ENCODE measurements around the gene ABCA5. TPM values are rescaled to one million over a fixed set of nuclear protein-coding genes. Genes with fewer than 3 reads are reported as not detected.
A peak's percentile ranks its signal among the peaks of the same experiment; 100 is the strongest.

ABCA5 gene
- polyA plus RNA-seq, 3 donors, result 0.50 to 3.1 (median 0.73) TPM

DNA sequence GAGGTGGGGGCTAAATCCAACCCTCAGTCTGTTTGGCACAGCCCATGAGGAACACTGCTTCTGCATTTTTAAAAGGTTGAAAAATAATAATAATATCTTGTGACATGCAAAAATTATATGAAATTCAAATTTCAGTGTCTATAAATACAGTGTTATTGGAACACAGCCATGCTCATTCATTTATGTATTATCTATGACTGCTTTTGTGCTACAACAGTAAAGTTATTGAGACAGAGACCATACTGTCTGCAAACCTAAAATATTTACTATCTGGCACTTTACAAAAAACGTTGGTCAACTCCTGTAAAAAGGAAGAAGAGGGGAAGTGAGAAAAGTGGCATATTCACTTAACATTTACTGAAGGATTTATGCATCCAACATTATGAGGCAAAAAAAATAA lies 3.1 kb downstream of the ABCA5 start:
- Mint-ChIP-seq H3K4me1 (peaks cover 28% of the 10 kb centered on the region), H3K36me3 (peaks cover 0 to 2% of the 10 kb centered on the region in 2 donors), H3K4me3 (no peak overlapping the region), H3K27ac (peak overlapping the region in 1 of 7 donors; percentile 66), H3K27me3 (ENCODE audit: low read depth in 3 of 3) (peaks cover 5 to 17% (median 10%) of the 10 kb centered on the region in 3 donors), H3K9me3 (peaks cover 0 to 8% (median 0%) of the 10 kb centered on the region in 7 donors)
- no peak for TF ChIP-seq CTCF (IDR thresholded peaks at IDR 0.05)
- H3K27me3 ChIP-seq (ENCODE audit: control insufficient read depth in 2 of 2, insufficient read depth in 2 of 2, low read length in 2 of 2), result peaks cover 6% of the 10 kb centered on the region in 2 donors
- no peak overlapping the region for H3K9ac ChIP-seq (ENCODE audit: insufficient read depth, low read length, poor library complexity, severe bottlenecking)
- H4K20me1 ChIP-seq (ENCODE audit: insufficient read depth, low read length), result no peaks in the 10 kb centered on the region
- no peaks in the 10 kb centered on the region for H3K79me2 ChIP-seq (ENCODE audit: insufficient read depth, low read length)
- DNase-seq, result no peak
- H3K27ac ChIP-seq (ENCODE audit: low read depth in 1 of 2, low read length in 2 of 2), result no peak overlapping the region
- no peak overlapping the region for H3K4me3 ChIP-seq (replicated peaks in 1 of 3; ENCODE audit: low read depth in 2 of 3, low read length in 3 of 3)
- no peaks in the 10 kb centered on the region for H3K9me3 ChIP-seq (replicated peaks in 1 of 2; ENCODE audit: control insufficient read depth in 1 of 2, insufficient read depth in 1 of 2, low read length in 2 of 2)
- no peak overlapping the region for H2AFZ ChIP-seq (ENCODE audit: insufficient read depth, low read depth, low read length, poor library complexity, severe bottlenecking)
- H3K4me1 ChIP-seq (ENCODE audit: control insufficient read depth in 1 of 2, insufficient read depth in 2 of 2, low read length in 2 of 2), result peaks cover 15 to 20% of the 10 kb centered on the region in 2 donors
- intact Hi-C loops (cut with micrococcal nuclease), result no loop called here
- WGBS (ENCODE audit: insufficient coverage), result no CpG with 5 or more reads among the region's 1 CpG
- H3K36me3 ChIP-seq (replicated peaks in 1 of 2; ENCODE audit: control insufficient read depth in 1 of 2, insufficient read depth in 2 of 2, low read length in 2 of 2), result no peaks in the 10 kb centered on the region
- H3K4me2 ChIP-seq (replicated peaks; ENCODE audit: extremely low read depth, low read length, poor library complexity, severe bottlenecking), result no peak overlapping the region

DNA sequence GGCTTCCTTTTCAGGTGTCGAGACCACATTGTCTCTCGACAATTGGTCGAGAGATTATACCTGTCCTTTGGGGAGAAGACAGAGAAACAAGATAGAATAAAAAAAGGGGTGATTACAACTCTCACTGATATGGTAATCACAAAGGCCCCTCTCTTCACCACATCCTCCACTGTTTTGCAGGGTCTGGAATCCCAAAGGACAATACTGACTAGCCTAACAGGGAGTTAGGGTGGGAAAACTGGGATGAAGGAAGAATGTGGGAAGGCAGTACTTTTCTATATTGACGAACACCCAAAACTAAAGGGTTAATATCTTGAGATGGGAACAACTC lies 6.1 kb downstream of the ABCA5 start:
- H3K27ac ChIP-seq (ENCODE audit: low read depth in 1 of 2, low read length in 2 of 2), result no peak overlapping the region
- Mint-ChIP-seq H3K27ac (no peak overlapping the region), H3K9me3 (peaks cover 0 to 2% (median 0%) of the 10 kb centered on the region in 7 donors), H3K36me3 (peaks cover 0 to 2% of the 10 kb centered on the region in 2 donors), H3K4me1 (peaks cover 13% of the 10 kb centered on the region), H3K4me3 (no peak overlapping the region), H3K27me3 (ENCODE audit: low read depth in 3 of 3) (peaks cover 2 to 4% (median 4%) of the 10 kb centered on the region in 3 donors)
- DNase-seq, result no peak
- intact Hi-C loops (cut with micrococcal nuclease), result no loop called here
- no peak for TF ChIP-seq CTCF (IDR thresholded peaks at IDR 0.05)
- WGBS (ENCODE audit: insufficient coverage), result no CpG with 5 or more reads among the region's 4 CpGs
- no peaks in the 10 kb centered on the region for H3K9me3 ChIP-seq (replicated peaks in 1 of 2; ENCODE audit: control insufficient read depth in 1 of 2, insufficient read depth in 1 of 2, low read length in 2 of 2)
- no peak overlapping the region for H2AFZ ChIP-seq (ENCODE audit: insufficient read depth, low read depth, low read length, poor library complexity, severe bottlenecking)
- H3K4me3 ChIP-seq (replicated peaks in 1 of 3; ENCODE audit: low read depth in 2 of 3, low read length in 3 of 3), result no peak overlapping the region
- H4K20me1 ChIP-seq (ENCODE audit: insufficient read depth, low read length), result no peaks in the 10 kb centered on the region
- H3K4me2 ChIP-seq (replicated peaks; ENCODE audit: extremely low read depth, low read length, poor library complexity, severe bottlenecking), result no peak overlapping the region
- no peaks in the 10 kb centered on the region for H3K36me3 ChIP-seq (replicated peaks in 1 of 2; ENCODE audit: control insufficient read depth in 1 of 2, insufficient read depth in 2 of 2, low read length in 2 of 2)
- H3K4me1 ChIP-seq (ENCODE audit: control insufficient read depth in 1 of 2, insufficient read depth in 2 of 2, low read length in 2 of 2), result peaks cover 1 to 3% of the 10 kb centered on the region in 2 donors
- no peaks in the 10 kb centered on the region for H3K79me2 ChIP-seq (ENCODE audit: insufficient read depth, low read length)
- peaks cover 3 to 4% of the 10 kb centered on the region in 2 donors for H3K27me3 ChIP-seq (ENCODE audit: control insufficient read depth in 2 of 2, insufficient read depth in 2 of 2, low read length in 2 of 2)
- no peak overlapping the region for H3K9ac ChIP-seq (ENCODE audit: insufficient read depth, low read length, poor library complexity, severe bottlenecking)

All from CD14-positive monocyte (primary cell).